ENCODE data around the gene DPYSL4. TPM values are rescaled to one million over a fixed set of nuclear protein-coding genes. Genes with fewer than 3 reads are reported as not detected.
A peak's percentile ranks its signal among the peaks of the same experiment; 100 is the strongest.
"Not testable (repeated sequence)": the region's sequence is repeated elsewhere in the genome, so short reads cannot be mapped to it uniquely, and the experiment has no call there.

The DPYSL4 gene
- total and polyA plus RNA-seq, 3 experiments from 2014 or later: 3.2 to 3.3 TPM; not detected in 1

- no peaks in the 10 kb centered on the region for H3K27me3 ChIP-seq (ENCODE audit: insufficient read depth, low read length, poor library complexity, severe bottlenecking)
- H3K9me3 ChIP-seq (ENCODE audit: low read length): no peaks in the 10 kb centered on the region
- Mint-ChIP-seq H3K4me1 (no peaks in the 10 kb centered on the region), H3K27me3 (no peaks in the 10 kb centered on the region), H3K27ac (no peak overlapping the region), H3K36me3 (peaks cover 10 to 50% (median 21%) of the 10 kb centered on the region in 3 donors), H3K9me3 (peaks cover 18 to 39% (median 27%) of the 10 kb centered on the region in 5 donors), H3K4me3 (peak overlapping the region in 1 of 7 donors; percentile 83)
- no peaks in the 10 kb centered on the region for H3K36me3 ChIP-seq (ENCODE audit: insufficient read depth, low read length)
- DNase-seq: no peak
- H3K4me3 ChIP-seq (ENCODE audit: low read length): no peak overlapping the region
- H3K27ac ChIP-seq (ENCODE audit: low read depth, low read length): no peak overlapping the region
- CTCF ChIA-PET: no interaction called here
- H3K4me1 ChIP-seq (ENCODE audit: insufficient read depth, low read length): no peaks in the 10 kb centered on the region
- POLR2A ChIA-PET: no interaction called here
Measured at GRCh38 chr10:132212816-132213215, 26.1 kb downstream of the DPYSL4 start.

GRCh38 chr10:132213917-132214316 lies 27.2 kb downstream of the DPYSL4 start:
- Histone ChIP-seq H3K27me3 (ENCODE audit: insufficient read depth, low read length, poor library complexity, severe bottlenecking) (no peaks in the 10 kb centered on the region), H3K36me3 (ENCODE audit: insufficient read depth, low read length) (no peaks in the 10 kb centered on the region), H3K27ac (ENCODE audit: low read depth, low read length) (no peak overlapping the region), H3K4me1 (ENCODE audit: insufficient read depth, low read length) (no peaks in the 10 kb centered on the region), H3K9me3 (ENCODE audit: low read length) (no peaks in the 10 kb centered on the region), H3K4me3 (ENCODE audit: low read length) (no peak overlapping the region)
- Mint-ChIP-seq H3K9me3 (peaks cover 18 to 40% (median 30%) of the 10 kb centered on the region in 5 donors), H3K4me3 (no peak overlapping the region), H3K4me1 (no peaks in the 10 kb centered on the region), H3K27me3 (no peaks in the 10 kb centered on the region), H3K36me3 (peaks cover 14 to 56% (median 21%) of the 10 kb centered on the region in 3 donors), H3K27ac (no peak overlapping the region)
- ChIA-PET POLR2A (no interaction called here), CTCF (no interaction called here)
- DNase-seq: no peak

GRCh38 chr10:132216441-132216840 lies 29.7 kb downstream of the DPYSL4 start:
- H3K4me1 Mint-ChIP-seq; H3K4me3 Mint-ChIP-seq; H3K27me3 ChIP-seq (ENCODE audit: insufficient read depth, low read length, poor library complexity, severe bottlenecking); DNase-seq; H3K27ac Mint-ChIP-seq; H3K27me3 Mint-ChIP-seq; POLR2A ChIA-PET; H3K9me3 ChIP-seq (ENCODE audit: low read length); H3K4me3 ChIP-seq (ENCODE audit: low read length); H3K4me1 ChIP-seq (ENCODE audit: insufficient read depth, low read length); H3K27ac ChIP-seq (ENCODE audit: low read depth, low read length); CTCF ChIA-PET; H3K36me3 ChIP-seq (ENCODE audit: insufficient read depth, low read length): not testable (repeated sequence)
- Mint-ChIP-seq H3K9me3 (peaks cover 22 to 40% (median 30%) of the 10 kb centered on the region in 5 donors), H3K36me3 (peaks cover 14 to 59% (median 21%) of the 10 kb centered on the region in 3 donors)

- H3K27me3 Mint-ChIP-seq: no peaks in the 10 kb centered on the region
Measured at GRCh38 chr10:132219486-132219885, 32.7 kb downstream of the DPYSL4 start.

GRCh38 chr10:132220061-132220460 lies 33.3 kb downstream of the DPYSL4 start:
- DNase-seq: no peak
- ChIA-PET CTCF (no interaction called here), POLR2A (no interaction called here)

More at GRCh38 chr10:132219486-132219885, 32.7 kb downstream of the DPYSL4 start:
- no peak overlapping the region for H3K27ac Mint-ChIP-seq
- Histone ChIP-seq H3K4me1 (ENCODE audit: insufficient read depth, low read length) (no peaks in the 10 kb centered on the region), H3K27me3 (ENCODE audit: insufficient read depth, low read length, poor library complexity, severe bottlenecking) (no peaks in the 10 kb centered on the region), H3K9me3 (ENCODE audit: low read length) (no peaks in the 10 kb centered on the region), H3K4me3 (ENCODE audit: low read length) (no peak overlapping the region), H3K36me3 (ENCODE audit: insufficient read depth, low read length) (no peaks in the 10 kb centered on the region), H3K27ac (ENCODE audit: low read depth, low read length) (no peak overlapping the region)
- CTCF ChIA-PET: interaction anchor here (0.9 to 1.0 kb wide), 2 partner anchors 131 to 134 kb away, joined by 3 read pairs; no protein-coding TSS in a partner anchor
- DNase-seq: no peak
- no peaks in the 10 kb centered on the region for H3K4me1 Mint-ChIP-seq
- H3K4me3 Mint-ChIP-seq: no peak overlapping the region
- peaks cover 5 to 36% (median 11%) of the 10 kb centered on the region in 3 donors for H3K36me3 Mint-ChIP-seq
- peaks cover 10 to 31% (median 20%) of the 10 kb centered on the region in 5 donors for H3K9me3 Mint-ChIP-seq
- POLR2A ChIA-PET: no interaction called here

GRCh38 chr10:132220996-132221395 lies 34.2 kb downstream of the DPYSL4 start:
- CTCF ChIA-PET; H3K27me3 ChIP-seq (ENCODE audit: insufficient read depth, low read length, poor library complexity, severe bottlenecking); H3K4me1 Mint-ChIP-seq; POLR2A ChIA-PET; H3K4me1 ChIP-seq (ENCODE audit: insufficient read depth, low read length); H3K4me3 ChIP-seq (ENCODE audit: low read length); H3K4me3 Mint-ChIP-seq; H3K27ac Mint-ChIP-seq; H3K9me3 ChIP-seq (ENCODE audit: low read length); H3K27me3 Mint-ChIP-seq; H3K27ac ChIP-seq (ENCODE audit: low read depth, low read length); DNase-seq; H3K36me3 ChIP-seq (ENCODE audit: insufficient read depth, low read length): not testable (repeated sequence)
- Mint-ChIP-seq H3K36me3 (peaks cover 3 to 25% (median 6%) of the 10 kb centered on the region in 3 donors), H3K9me3 (peaks cover 5 to 17% (median 9%) of the 10 kb centered on the region in 5 donors)

More at GRCh38 chr10:132220061-132220460, 33.3 kb downstream of the DPYSL4 start:
- Histone ChIP-seq H3K4me3 (ENCODE audit: low read length) (no peak overlapping the region), H3K27me3 (ENCODE audit: insufficient read depth, low read length, poor library complexity, severe bottlenecking) (no peaks in the 10 kb centered on the region), H3K36me3 (ENCODE audit: insufficient read depth, low read length) (no peaks in the 10 kb centered on the region), H3K9me3 (ENCODE audit: low read length) (no peaks in the 10 kb centered on the region), H3K27ac (ENCODE audit: low read depth, low read length) (no peak overlapping the region), H3K4me1 (ENCODE audit: insufficient read depth, low read length) (no peaks in the 10 kb centered on the region)
- Mint-ChIP-seq H3K4me3 (no peak overlapping the region), H3K36me3 (peaks cover 3 to 31% (median 10%) of the 10 kb centered on the region in 3 donors), H3K27me3 (no peaks in the 10 kb centered on the region), H3K9me3 (peaks cover 5 to 25% (median 16%) of the 10 kb centered on the region in 5 donors), H3K27ac (no peak overlapping the region), H3K4me1 (no peaks in the 10 kb centered on the region)

GRCh38 chr10:132222726-132223125 lies 36.0 kb downstream of the DPYSL4 start:
- Mint-ChIP-seq H3K4me1 (peaks cover 0 to 4% (median 0%) of the 10 kb centered on the region in 3 donors), H3K27ac (peak overlapping the region in 1 of 8 donors; percentile 24), H3K4me3 (no peak overlapping the region), H3K9me3 (peaks cover 0 to 5% (median 2%) of the 10 kb centered on the region in 5 donors), H3K27me3 (no peaks in the 10 kb centered on the region), H3K36me3 (peaks cover under 1 to 10% (median 3%) of the 10 kb centered on the region in 3 donors)
- no peaks in the 10 kb centered on the region for H3K27me3 ChIP-seq (ENCODE audit: insufficient read depth, low read length, poor library complexity, severe bottlenecking)
- POLR2A ChIA-PET: no interaction called here
- no peak overlapping the region for H3K4me3 ChIP-seq (ENCODE audit: low read length)
- no peaks in the 10 kb centered on the region for H3K4me1 ChIP-seq (ENCODE audit: insufficient read depth, low read length)
- no peaks in the 10 kb centered on the region for H3K36me3 ChIP-seq (ENCODE audit: insufficient read depth, low read length)
- CTCF ChIA-PET: interaction anchor here (0.8 to 1.0 kb wide), 2 partner anchors 129 to 131 kb away, joined by 4 read pairs; no protein-coding TSS in a partner anchor
- DNase-seq: no peak
- H3K9me3 ChIP-seq (ENCODE audit: low read length): no peaks in the 10 kb centered on the region
- H3K27ac ChIP-seq (ENCODE audit: low read depth, low read length): no peak overlapping the region

- no peak overlapping the region for H3K27ac ChIP-seq (ENCODE audit: low read depth, low read length)
- no peaks in the 10 kb centered on the region for H3K4me1 ChIP-seq (ENCODE audit: insufficient read depth, low read length)
- no peak overlapping the region for H3K4me3 Mint-ChIP-seq
- no peaks in the 10 kb centered on the region for H3K36me3 ChIP-seq (ENCODE audit: insufficient read depth, low read length)
- peak overlapping the region in 1 of 8 donors; percentile 47 for H3K27ac Mint-ChIP-seq
- H3K4me1 Mint-ChIP-seq: peaks cover 0 to 4% (median 0%) of the 10 kb centered on the region in 3 donors
- H3K27me3 Mint-ChIP-seq: no peaks in the 10 kb centered on the region
- CTCF ChIA-PET: interaction anchor here (0.7 to 1.4 kb wide), 2 partner anchors 130 to 139 kb away, joined by 3 to 4 read pairs; no protein-coding TSS in a partner anchor
- no peaks in the 10 kb centered on the region for H3K27me3 ChIP-seq (ENCODE audit: insufficient read depth, low read length, poor library complexity, severe bottlenecking)
- H3K4me3 ChIP-seq (ENCODE audit: low read length): no peak overlapping the region
- POLR2A ChIA-PET: no interaction called here
- peaks cover 0 to 8% (median 3%) of the 10 kb centered on the region in 3 donors for H3K36me3 Mint-ChIP-seq
- DNase-seq: peak; percentile 35 to 71 (median 41)
- H3K9me3 ChIP-seq (ENCODE audit: low read length): no peaks in the 10 kb centered on the region
- peaks cover 0 to 4% (median 0%) of the 10 kb centered on the region in 5 donors for H3K9me3 Mint-ChIP-seq
Measured at GRCh38 chr10:132223156-132223590, 36.4 kb downstream of the DPYSL4 start.
